ENCODE data around the gene TSPAN18. TPM values are rescaled to one million over a fixed set of nuclear protein-coding genes. Genes with fewer than 3 reads are reported as not detected.
A peak's percentile ranks its signal among the peaks of the same experiment; 100 is the strongest.

Gene TSPAN18
- total RNA-seq, 4 donors from 2014 or later, result 31.1 to 74.6 (median 34.7) TPM

- H3K9me3 ChIP-seq, result no peaks in the 10 kb centered on the region
- no peak overlapping the region for H3K4me3 ChIP-seq
- H3K27ac ChIP-seq, result peak overlapping the region in 3 of 4 donors; percentile 77 to 92 (median 91)
- no peaks in the 10 kb centered on the region for H3K27me3 ChIP-seq
- H3K4me1 ChIP-seq, result peaks cover 6 to 95% (median 28%) of the 10 kb centered on the region in 3 donors
- 10 to 37% methylated on average over 4 to 9 of the region's 12 CpGs for WGBS, 2 donors (ENCODE audit: low coverage in 1 of 2)
- no peaks in the 10 kb centered on the region for H3K36me3 ChIP-seq
- no peak for ATAC-seq
- TF ChIP-seq POLR2A (IDR thresholded peaks at IDR 0.05) (no peak), EP300 (IDR thresholded peaks at IDR 0.05) (no peak), CTCF (IDR thresholded peaks at IDR 0.05) (no peak)
Measured at GRCh38 chr11:44731685-44732430, 5.1 kb downstream of the TSPAN18 start.

GRCh38 chr11:44732564-44732963, 5.8 kb downstream of the TSPAN18 start:
- H3K4me1 ChIP-seq, result peaks cover 6 to 93% (median 28%) of the 10 kb centered on the region in 3 donors
- H3K27ac ChIP-seq, result peak overlapping the region in 3 of 4 donors; percentile 77 to 92 (median 91)
- H3K9me3 ChIP-seq, result no peaks in the 10 kb centered on the region
- H3K27me3 ChIP-seq, result no peaks in the 10 kb centered on the region
- H3K4me3 ChIP-seq, result no peak overlapping the region
- no peak for ATAC-seq
- WGBS, 2 donors (ENCODE audit: low coverage in 1 of 2), result 86 to 93% methylated on average over 3 to 5 of the region's 5 CpGs
- TF ChIP-seq EP300 (IDR thresholded peaks at IDR 0.05), result no peak
- TF ChIP-seq CTCF (IDR thresholded peaks at IDR 0.05), result no peak
- TF ChIP-seq POLR2A (IDR thresholded peaks at IDR 0.05), result no peak
- TF ChIP-seq POLR2AphosphoS5 (IDR thresholded peaks at IDR 0.05), result no peak
- no peaks in the 10 kb centered on the region for H3K36me3 ChIP-seq

GRCh38 chr11:44733877-44734276, 7.1 kb downstream of the TSPAN18 start:
- Histone ChIP-seq H3K4me3 (no peak overlapping the region), H3K9me3 (no peaks in the 10 kb centered on the region), H3K27ac (peak overlapping the region in 3 of 4 donors; percentile 77 to 92 (median 91)), H3K36me3 (no peaks in the 10 kb centered on the region), H3K27me3 (no peaks in the 10 kb centered on the region), H3K4me1 (peaks cover 6 to 80% (median 24%) of the 10 kb centered on the region in 3 donors)
- TF ChIP-seq POLR2AphosphoS5 (IDR thresholded peaks at IDR 0.05), result no peak
- TF ChIP-seq EP300 (IDR thresholded peaks at IDR 0.05), result no peak
- no peak for TF ChIP-seq CTCF (IDR thresholded peaks at IDR 0.05)
- TF ChIP-seq POLR2A (IDR thresholded peaks at IDR 0.05), result no peak
- ATAC-seq, result no peak
- WGBS, 2 donors (ENCODE audit: low coverage in 1 of 2), result no CpG with 5 or more reads among the region's 2 CpGs

GRCh38 chr11:44734843-44735381, 8.2 kb downstream of the TSPAN18 start:
- Histone ChIP-seq H3K36me3 (no peaks in the 10 kb centered on the region), H3K4me1 (peaks cover 3 to 80% (median 16%) of the 10 kb centered on the region in 3 donors), H3K4me3 (no peak overlapping the region), H3K27me3 (no peaks in the 10 kb centered on the region), H3K27ac (peak overlapping the region; percentile 26 to 92 (median 84)), H3K9me3 (no peaks in the 10 kb centered on the region)
- no peak for ATAC-seq
- TF ChIP-seq CTCF (IDR thresholded peaks at IDR 0.05), result no peak
- 55% methylated on average over 5 of the region's 7 CpGs; no CpG with 5 or more reads in 1 of the 2 donors for WGBS, 2 donors (ENCODE audit: low coverage in 1 of 2)

- no peak overlapping the region for H3K4me3 ChIP-seq
- no peak for ATAC-seq
- peak overlapping the region in 3 of 4 donors; percentile 77 to 92 (median 91) for H3K27ac ChIP-seq
- peaks cover 0 to 80% (median 21%) of the 10 kb centered on the region in 3 donors for H3K4me1 ChIP-seq
- 73 to 86% methylated on average over 2 of the region's 2 CpGs for WGBS, 2 donors (ENCODE audit: low coverage in 1 of 2)
- TF ChIP-seq EP300 (IDR thresholded peaks at IDR 0.05) (no peak), POLR2AphosphoS5 (IDR thresholded peaks at IDR 0.05) (no peak), POLR2A (IDR thresholded peaks at IDR 0.05) (no peak), CTCF (IDR thresholded peaks at IDR 0.05) (no peak)
- H3K9me3 ChIP-seq, result no peaks in the 10 kb centered on the region
- no peaks in the 10 kb centered on the region for H3K36me3 ChIP-seq
- H3K27me3 ChIP-seq, result no peaks in the 10 kb centered on the region
Measured at GRCh38 chr11:44736791-44737190, 10.0 kb downstream of the TSPAN18 start.

All from gastroesophageal sphincter (tissue), 4 donors.